Dermis blood vessel endothelial cell (primary cell): ENCODE measurements around the gene GEMIN8. TPM values are rescaled to one million over a fixed set of nuclear protein-coding genes. Genes with fewer than 3 reads are reported as not detected.

Source experiments
- total RNA-seq: library from RNA; depleted of rRNA; stranded (reverse); fragments of >200 nt; gene quantifications from 2 replicates; pipeline ENCODE4 v1.2.3, GENCODE V29; 2014

Gene GEMIN8
- total RNA-seq, 1 donor from 2014 or later: 11.4 TPM

Other genes with a start within 250 kb of the GEMIN8 start
- 0.14 and 0.17 TPM in 2 replicates for gene GPM6B, start 212.8 kb downstream of the GEMIN8 start, total RNA-seq